SHP77 (cell line): ENCODE data around the gene MITD1.
"Not testable (repeated sequence)": the region's sequence is repeated elsewhere in the genome, so short reads cannot be mapped to it uniquely, and the experiment has no call there.

Experiments
- DNase-seq, 2 experiments: peaks; one replicate each; lab custom pipeline; 2025; lab: John Stamatoyannopoulos, UW

The MITD1 gene

GRCh38 chr2:99154643-99155536 is 26.0 kb downstream of the MITD1 start, which contains the start of the genes LIPT1 and TSGA10:
Gene LIPT1 (plus strand): TSS chr2:99154967. CDS start chr2:99161958, 6,991 bp downstream.
Gene TSGA10 (minus strand): TSS chr2:99154942. CDS start chr2:99109439, 45,503 bp downstream.
- DNase-seq, result peak; percentile 92 to 95

DNA sequence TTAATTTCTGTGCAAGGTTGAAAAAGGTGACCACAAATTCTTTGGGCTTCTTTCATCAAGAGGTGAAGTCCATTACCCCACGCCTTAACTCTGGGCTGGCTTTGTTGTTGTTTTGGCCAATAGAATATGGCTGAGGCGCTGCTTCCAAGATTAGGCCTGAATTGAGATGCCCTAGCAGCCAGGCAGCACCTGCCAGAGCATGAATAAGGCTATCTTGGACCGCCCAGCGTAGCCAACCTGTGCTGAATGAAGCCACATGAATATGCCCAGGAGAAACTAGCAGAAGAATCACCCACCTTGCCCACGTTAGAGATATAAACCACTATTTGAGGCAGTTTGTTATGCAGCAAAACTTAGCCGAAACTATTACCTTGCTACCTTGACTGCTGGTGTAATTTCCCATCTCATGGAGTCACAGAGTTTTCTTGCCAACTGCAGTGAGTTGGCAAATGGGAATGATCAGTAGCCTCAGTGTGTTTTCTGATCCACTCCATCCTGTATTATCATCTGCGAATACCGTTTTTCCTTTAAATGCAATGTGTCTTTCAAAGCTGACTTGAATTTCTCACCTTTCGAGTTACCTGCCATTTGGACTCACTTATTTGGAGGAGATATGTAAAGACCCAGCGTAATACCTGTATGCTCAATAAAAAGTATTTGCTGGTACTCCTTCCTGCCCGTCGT is 26.8 kb downstream of the MITD1 start:
- DNase-seq, result peak in 1 of 2 experiments; percentile 5

DNA sequence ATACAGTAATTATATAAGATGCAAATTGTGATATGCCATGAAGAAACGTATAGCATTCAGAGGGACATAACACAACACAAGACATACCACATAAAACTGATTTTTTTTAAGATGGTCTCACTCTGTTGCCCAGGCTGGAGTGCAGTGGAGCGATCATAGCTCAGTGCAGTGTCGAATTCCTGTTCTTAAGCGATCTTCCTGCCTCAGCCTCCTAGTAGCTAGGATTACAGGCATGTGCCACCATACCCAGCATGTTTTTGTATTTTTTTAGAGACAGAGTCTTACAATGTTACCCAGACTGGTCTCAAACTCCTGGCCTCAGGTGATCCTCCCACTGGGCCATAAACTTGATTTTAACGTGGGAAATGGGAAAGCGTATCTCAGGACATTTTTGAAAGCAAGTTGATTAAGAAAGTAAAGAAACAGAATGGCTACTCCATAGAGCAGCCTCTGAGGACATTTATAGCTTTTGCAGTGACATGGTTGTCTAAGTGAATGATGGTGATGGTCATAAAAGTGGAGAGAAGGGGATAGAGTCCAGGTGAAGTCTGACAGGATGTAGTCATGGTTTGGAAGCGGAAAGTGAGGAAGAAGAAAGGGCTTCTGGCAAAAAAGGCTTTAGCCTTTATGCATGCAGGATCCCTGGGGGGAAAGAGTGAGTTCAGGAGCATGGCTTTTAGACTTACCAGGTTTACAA is 28.5 kb downstream of the MITD1 start:
- no peak for DNase-seq

DNA sequence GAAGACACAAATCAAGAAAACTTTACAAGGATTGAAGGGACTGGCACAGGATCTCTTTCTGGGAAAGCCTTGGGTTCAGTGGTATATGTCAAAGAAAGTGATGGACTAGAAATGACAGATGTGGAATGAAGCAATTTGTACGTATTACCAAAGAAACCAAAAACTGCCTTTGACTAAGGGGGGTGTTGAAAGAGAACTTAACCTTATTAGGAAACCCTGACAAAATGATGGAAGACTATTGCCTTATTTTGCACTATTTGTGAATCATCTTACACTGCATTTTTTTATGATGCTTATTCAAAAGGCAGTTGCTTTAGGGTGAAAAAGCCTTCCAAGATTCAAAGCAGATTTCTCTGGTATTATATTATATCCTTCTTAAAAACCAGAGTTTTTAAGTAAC is 30.2 kb downstream of the MITD1 start:
- DNase-seq, result no peak

DNA sequence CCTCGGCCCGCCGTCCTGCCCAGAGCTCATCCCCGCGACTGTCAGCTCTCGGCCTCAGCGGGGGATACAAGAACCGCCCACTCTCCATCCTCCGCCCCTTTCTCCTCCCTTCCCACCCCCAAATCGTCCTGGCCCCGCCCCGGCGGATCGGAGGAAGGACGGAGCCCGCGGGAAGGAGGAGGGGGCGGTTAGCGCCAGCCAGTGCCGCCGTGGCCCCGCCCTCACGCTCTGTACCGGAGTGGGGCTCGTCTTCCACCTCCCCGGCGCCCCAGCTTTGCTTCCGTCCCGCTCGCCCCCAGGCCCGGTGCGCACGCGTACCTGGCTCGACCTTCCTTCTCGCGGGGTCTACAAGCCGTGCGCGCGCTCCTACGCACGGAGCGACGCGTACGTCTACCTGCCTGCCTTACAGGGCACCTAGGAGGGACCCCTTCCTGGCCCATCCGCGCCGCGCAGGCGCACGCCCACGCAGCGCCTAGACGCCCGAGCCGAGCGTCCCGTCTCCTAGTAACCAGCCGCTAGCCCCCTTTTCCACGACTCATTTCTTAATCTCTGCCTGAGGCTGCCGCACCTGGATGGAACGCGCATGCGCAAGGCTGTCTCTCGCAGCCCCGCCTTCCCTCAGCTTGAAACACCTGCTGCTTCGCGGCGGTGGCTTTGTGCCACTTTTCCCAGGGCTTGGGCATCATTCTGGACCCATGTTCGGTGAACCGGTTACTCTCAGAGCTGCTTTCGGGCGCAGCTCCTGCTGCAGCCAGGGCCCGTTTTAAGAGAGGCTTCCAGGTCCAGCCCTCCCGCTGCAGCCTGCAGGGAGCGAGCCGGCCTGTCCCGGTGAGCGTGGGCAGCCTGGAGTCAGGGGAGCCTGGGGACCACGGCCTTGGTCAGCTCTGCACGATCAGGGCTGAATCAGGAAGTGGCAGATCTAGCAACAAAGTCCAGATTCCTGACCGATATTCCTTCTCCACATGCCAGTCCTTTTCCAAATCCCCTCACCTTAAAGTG is 39.4 kb downstream of the MITD1 start, which contains the start of gene C2orf15:
Gene C2orf15 (plus strand): TSS at position 598 of the 999 bp plus-strand sequence. CDS start 8,852 bp downstream, outside the sequence.
- peak; percentile 95 to 96 for DNase-seq

GRCh38 chr2:99140860-99141109 is 40.1 kb downstream of the MITD1 start:
- peak in 1 of 2 experiments; percentile 54 for DNase-seq

DNA sequence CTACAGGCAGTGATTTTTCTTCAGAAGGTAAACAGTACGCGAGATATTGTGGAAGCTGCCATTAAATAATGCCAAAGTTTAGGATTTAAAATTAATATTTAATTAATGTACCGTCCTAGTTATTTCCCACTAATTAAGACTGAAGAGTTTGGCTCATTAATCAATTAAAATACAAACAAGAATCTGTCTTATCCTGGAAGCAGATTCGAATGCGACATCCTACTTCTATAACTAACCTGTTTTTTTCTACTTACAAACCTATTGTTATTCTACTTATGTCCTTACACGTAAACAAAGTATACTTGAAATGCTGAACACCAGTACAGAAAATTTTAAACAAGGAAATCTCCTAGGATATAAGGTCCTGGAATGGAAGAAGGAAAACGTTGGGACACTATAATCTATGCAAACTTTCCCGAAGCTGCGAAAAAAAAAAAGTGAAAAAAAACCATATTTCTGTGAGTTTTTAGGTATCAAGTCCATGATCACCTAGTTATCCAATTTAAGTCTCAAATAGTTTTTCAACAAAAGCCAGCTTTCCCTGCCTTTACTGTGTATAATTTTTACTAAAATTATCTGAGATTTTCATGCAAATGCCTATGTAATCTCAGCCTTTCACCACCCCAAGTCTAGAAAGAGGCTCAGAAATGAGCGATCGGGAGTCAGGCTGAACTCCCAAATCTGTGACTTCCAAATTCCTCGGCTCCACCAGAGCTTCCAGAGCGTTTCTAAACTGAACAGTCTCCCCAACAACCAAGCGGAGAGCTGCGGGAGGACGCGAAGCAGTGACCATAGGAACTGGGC is 40.6 kb downstream of the MITD1 start:
- peak in 1 of 2 experiments; percentile 47 for DNase-seq

DNA sequence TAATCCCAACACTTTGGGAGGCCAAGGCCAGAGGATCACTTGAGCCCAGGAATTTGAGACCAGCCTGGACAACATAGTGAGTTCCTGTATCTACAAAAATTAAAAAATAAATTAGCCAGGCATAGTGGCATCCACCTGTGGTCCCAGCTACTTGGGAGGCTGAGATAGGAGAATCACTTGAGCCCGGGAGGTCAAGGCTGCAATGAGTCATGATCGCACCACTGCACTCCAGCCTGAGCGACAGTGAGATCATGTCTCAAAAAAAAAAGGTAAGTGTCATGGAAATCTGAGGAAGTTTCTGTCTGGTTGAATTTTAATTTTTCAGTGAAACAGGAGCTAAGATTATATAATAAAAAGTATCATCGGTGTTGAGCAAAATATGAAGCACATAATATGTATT is 41.9 kb downstream of the MITD1 start:
- no peak for DNase-seq

- DNase-seq, result not testable (repeated sequence)
Observed at GRCh38 chr2:99135044-99135556, 45.8 kb downstream of the MITD1 start.

GRCh38 chr2:99127981-99128380 is 52.9 kb downstream of the MITD1 start:
- DNase-seq, result no peak
